HG03139 (cell line): ENCODE results near the gene GPR119.
"Not testable (repeated sequence)": the region's sequence is repeated elsewhere in the genome, so short reads cannot be mapped to it uniquely, and the experiment has no call there.

Source experiments
- ATAC-seq: cut with Tn5 transposase; IDR thresholded peaks from one replicate; pipeline ENCODE4 v1.9.1; 2021; ENCODE audit not compliant: unreplicated experiment

The GPR119 gene

DNA sequence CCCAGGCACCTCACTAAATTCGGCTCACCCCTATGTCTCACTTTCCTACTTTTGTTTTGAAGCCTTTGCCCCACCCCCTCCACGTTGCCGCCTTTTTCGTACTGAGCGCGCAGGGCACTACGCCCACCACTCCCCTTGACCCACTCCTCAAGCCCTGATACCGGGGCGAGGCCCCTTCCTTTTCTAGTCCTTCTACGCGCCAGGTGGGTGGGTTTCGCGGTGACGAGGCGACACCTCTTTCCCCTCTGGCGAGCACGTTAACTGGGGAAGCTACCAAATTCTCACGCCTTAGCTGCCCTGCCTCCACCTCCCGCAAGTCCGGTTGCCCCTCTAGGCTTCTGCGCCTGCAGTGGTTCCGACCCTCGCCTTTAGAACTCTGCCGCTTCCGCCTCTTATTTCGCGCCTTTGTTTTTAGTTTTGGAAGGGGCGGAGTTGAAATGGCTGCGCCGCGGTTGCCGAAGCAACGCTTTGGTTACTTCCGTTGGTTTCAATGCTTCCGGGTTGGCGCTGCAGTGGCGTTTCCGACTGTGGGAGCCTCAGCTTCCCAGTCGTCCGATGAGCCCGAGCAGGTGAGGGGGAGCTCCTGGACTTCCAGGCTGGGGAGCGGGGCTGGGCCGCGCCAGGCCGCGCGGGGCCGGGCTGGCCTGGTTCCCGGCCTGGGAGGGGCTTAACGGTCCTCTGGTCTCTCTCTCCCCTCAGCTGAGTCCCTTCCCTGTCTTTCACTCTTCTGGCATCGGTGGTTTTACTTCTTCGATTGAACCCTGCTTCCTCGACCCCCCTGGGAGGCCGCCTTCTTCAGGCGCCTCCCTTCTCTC, 45.9 kb downstream of the GPR119 start, which contains the start of gene SLC25A14:
Gene SLC25A14, plus strand, starts transcription at position 512 of the 815 bp plus-strand sequence. CDS start 360 bp downstream, outside the sequence.
- ATAC-seq = peak; percentile 88

DNA sequence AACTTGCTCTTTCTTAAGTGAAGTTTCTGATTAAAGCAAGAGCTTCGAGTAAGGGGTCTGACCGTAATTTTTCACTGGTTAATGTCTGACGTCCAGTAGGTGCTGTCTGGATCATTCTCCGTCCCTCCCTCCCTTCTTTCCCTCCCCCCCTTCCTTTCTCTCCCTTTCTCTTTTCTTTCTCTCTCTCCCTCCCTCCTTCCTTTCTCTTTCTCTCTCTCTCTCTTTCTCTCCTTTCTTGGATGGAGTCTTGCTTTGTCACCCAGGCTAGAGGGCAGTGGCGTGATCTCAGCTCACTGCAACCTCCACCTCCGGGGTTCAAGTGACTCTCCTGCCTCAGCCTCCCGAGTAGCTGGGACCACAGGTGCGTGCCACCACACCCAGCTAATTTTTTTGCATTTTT, 46.6 kb downstream of the GPR119 start:
- ATAC-seq = not testable (repeated sequence)

DNA sequence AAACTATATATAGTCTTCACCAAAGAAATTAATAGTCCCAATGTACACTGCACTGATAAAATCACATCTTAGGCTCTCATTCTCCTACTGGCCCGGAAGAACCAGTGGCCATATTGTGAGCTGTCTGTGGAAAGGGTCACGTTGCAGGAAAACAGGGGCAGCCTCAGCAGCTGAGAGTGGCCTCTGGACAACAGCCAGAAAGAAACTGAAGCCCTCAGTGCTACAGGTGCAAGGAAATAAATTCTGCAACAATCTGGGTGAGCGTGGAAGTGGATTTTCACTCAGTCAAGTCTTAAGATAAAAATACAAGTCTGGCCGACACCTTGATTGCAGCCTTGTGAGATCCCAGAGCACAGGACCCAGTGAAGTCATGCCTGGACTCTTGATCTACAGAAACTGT, 48.9 kb downstream of the GPR119 start:
- no peak for ATAC-seq
